HG02884 (cell line): Measurements from ENCODE around the gene SSTR5.

Experiments used
- ATAC-seq: cut with Tn5 transposase; IDR thresholded peaks from one replicate; pipeline ENCODE4 v1.9.1; 2021; ENCODE audit warnings: mild to moderate bottlenecking, moderate library complexity; ENCODE audit not compliant: unreplicated experiment

Gene SSTR5

DNA sequence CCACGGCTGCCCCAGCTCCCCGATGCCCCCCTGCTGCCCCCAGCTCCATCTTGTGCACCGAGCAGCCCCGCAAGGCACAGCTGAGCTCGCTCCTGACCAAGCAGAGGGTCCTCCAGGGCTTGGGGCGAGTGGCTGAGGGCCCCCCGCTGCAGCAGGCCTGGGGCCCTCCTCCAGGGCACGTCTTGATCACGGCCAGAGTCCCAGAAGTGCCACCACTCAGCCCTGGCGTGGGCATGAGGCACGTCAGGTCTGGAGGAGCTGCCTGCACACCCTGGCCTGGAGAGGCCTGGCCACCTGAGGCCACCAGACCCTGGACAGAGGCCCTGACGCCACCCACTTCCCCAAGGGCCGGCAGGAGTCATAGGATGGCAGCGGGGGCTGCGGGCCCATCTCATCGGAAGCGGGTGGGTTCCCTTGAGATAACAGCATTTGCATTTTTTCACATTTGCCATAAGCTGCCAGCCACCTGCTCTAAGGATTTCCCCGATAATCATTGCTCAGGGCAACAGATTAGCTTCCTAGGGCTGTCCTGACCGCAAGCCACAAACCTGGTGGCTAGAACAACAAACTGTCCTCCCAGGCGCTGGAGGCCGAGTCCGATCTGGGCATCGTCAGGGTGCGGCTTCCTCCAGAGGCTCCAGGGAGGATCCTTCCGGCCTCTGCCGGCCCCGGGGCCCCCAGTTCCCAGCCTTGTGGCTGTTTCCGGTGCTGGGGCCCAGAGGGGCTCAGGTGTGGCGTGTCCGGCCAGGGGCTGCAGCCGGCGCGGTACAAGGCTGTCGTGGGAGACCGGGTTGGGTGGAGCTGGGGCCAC lies 47.4 kb downstream of the SSTR5 start:
- ATAC-seq = no peak

DNA sequence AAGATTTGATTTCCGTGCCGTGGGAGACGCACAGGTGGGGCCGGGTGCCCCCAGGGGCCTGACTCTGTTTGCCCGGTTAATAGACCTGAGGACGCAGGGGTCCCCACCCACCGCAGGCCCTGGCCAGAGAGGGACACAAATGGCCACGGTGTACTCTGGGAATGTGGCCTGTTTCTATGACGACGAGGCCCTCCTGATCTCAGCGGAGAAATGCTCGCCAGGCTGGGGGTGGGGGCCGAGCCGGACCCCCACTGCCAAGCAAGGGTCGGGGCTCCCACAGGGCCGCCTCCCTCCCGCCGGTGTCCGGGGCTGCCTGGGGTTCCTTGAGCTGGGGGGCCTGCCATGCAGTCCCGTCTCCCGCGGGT lies 48.0 kb downstream of the SSTR5 start:
- ATAC-seq = no peak

GRCh38 chr16:1121009-1121408 lies 48.5 kb downstream of the SSTR5 start:
- no peak for ATAC-seq

GRCh38 chr16:1121601-1122397 lies 49.3 kb downstream of the SSTR5 start:
- no peak for ATAC-seq

- ATAC-seq = no peak
Measured at GRCh38 chr16:1122398-1122765, 49.8 kb downstream of the SSTR5 start.

DNA sequence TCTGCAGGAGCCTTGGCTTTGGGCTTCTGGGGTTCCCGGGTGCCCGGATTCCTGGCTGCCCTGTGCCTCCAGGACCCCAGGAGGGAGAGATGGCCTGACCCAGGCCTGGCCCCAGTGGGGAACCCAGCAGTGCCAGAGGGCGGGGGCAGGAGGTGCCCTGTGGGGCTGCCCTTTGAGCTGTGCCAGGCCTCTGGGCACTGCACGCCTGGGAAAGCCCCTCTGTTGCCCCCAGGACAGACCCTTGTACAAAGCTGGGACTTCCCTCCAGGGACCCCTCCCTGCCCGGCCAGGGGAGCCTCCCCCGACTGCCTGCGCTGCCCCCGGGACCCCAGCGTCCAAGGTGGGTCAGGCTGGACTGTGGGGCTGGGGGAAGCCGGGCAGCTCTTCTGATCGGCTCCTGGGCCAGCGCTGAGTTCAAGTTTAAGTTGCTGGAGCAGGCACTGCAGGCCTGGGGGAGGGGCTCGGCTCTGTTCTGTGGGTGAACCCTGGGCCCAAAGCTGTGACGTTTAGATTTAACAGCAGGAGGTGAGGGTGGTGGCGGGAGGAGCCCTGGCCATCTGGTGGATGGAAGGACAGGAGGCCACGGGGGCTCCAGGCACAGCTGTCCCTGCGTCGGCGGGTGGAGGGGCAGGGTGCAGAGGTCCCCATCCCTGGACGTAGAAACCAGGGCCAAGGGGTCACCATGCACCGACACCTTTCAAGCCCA lies 51.1 kb downstream of the SSTR5 start:
- ATAC-seq = no peak

DNA sequence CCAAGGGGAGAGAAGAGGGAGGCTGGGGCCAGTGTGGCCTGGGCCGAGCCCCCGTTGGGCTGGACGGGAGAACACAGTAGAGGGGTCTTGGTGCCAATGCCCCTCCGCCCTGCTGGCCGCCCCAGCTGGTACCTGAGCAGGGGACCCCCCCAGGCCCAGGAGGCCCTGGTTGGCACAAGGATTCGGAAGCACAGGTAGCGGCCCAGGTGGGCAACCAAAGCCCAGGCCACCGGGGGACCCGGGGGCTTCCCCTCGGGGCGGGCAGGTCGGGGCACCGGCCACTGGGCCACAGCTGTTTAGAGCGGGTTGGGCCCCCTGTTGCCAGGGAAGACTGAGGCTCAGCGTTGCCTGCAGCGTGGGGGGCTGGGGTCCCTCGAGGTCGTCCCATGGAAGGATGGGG lies 51.7 kb downstream of the SSTR5 start:
- ATAC-seq = no peak

GRCh38 chr16:1124795-1125194 lies 52.2 kb downstream of the SSTR5 start:
- no peak for ATAC-seq

DNA sequence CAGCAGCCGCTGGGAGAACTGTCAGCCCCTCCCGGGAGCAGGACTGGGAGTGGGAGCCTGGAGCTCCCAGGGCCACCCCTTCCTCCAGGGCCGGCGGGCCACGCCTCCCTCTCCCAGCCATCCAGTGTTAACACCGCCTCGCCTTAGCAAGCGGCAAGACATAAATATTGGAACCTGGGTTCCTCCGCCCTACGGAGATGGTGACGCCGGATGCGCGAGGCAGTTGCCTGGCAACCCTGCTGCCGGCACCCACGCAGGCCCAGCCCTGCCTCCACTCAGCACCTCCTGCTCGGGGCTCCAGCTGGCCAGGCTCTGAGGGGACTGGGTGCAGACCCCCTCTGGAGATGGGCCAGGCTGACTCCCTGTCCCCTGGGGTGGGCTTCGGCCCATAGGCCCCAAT lies 52.9 kb downstream of the SSTR5 start:
- no peak for ATAC-seq

DNA sequence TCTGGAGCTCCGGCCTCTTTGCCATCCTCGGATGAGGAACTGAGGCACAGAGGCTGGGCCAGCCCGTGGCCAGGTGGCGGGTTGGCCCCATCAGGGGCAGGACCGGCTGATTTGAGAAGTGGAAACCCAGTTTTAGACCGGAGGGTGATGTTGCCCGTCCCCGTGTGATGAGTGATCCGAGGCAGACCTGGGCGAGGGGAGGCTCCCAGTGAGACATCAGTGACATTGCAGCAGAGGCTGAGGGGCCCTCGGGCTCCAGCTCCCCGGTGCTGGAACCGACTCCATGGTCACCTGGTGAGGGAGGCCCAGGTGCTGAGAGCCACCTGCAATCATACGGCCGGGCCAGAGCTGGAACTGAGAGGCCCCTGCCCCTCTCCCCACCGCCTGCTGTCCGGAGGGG lies 53.5 kb downstream of the SSTR5 start:
- ATAC-seq = no peak

DNA sequence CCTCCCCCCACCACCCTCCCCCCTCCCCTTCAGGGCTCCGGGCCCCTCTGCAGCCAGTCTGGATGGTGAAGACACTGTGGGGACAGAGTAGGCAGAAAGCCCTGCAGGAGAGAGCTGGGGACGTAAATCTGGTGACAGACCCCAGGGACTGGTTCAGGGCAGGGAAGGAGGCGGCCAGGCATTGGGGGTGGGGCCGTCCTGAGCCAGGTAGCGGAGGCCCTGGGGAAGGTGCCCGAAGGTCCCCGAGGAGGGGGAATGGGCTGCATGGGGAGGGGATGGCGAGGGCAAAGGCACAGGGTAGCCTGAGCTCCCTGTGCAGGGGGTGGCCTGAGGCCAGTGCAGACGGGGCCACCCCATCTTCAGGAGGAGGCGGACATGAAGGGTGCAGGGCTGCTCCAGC lies 54.0 kb downstream of the SSTR5 start:
- ATAC-seq = no peak

- ATAC-seq = no peak
Measured at GRCh38 chr16:1127101-1127500, 54.6 kb downstream of the SSTR5 start.

DNA sequence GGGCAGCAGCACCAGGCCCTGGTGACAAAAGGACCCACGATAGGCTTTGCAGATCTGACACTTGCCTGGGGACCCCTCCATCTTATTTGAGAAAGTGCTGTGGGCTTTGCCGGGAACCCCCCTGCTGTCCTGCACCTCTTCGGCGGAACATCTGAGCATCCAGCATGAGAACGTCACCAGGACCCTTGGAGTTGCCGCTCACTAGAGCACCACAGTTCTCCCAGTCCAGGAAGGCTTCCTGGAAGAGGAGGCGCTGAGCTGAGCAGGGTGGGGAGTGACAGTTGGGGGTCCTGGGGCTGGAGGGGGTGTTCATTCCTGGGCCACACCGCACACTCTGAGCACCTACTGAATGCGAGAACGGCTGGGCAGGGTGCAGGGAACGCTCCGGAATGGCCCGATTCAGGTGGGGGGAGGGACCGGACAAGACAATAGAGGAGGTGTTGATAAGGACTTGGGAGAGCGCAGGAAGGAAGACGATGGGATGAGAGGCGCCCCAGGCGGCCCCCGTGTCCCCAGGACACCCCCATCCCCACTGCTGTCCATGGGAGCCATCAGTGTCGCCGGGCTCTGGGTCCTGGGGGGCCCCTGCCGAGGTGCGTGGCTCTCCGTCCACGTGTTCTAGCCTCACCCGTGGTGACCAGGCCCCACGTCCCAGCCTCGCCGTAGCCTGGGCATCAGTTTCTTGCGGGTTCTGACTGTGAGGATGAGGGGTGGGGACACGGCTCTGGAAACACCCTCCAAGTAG lies 55.6 kb downstream of the SSTR5 start:
- no peak for ATAC-seq

- ATAC-seq = no peak
Measured at GRCh38 chr16:1129106-1129960, 56.8 kb downstream of the SSTR5 start.

- no peak for ATAC-seq
Measured at GRCh38 chr16:1130382-1130781, 57.8 kb downstream of the SSTR5 start.
